ENCODE measurements around the gene ANKRD17.

GRCh38 chr4:73045879-73046278 is 212.7 kb downstream of the ANKRD17 start:
- no peak for TF ChIP-seq EZH2 (optimal IDR thresholded peaks at IDR 0.05; ENCODE audit: low read depth, low read length)
- no peak for TF ChIP-seq CTCF (IDR thresholded peaks at IDR 0.05; ENCODE audit: low read length)

Measured in MM.1S (cell line).